ENCODE data around the gene KPNA2. TPM values are rescaled to one million over a fixed set of nuclear protein-coding genes. Genes with fewer than 3 reads are reported as not detected.

The KPNA2 gene
- total and polyA plus RNA-seq, 2 of the 8 experiments (the other 6 are each of a cell fraction or from before 2014, with no cell fraction given): 413 to 612 TPM

- TF ChIP-seq CEBPB (IDR thresholded peaks at IDR 0.05; ENCODE audit: low read depth, low read length) (peak; percentile 64), CHD2 (IDR thresholded peaks at IDR 0.05; ENCODE audit: low read length) (peak; percentile 86), TEAD4 (IDR thresholded peaks at IDR 0.05; ENCODE audit: low read depth, low read length) (peak; percentile 92), E2F6 (IDR thresholded peaks at IDR 0.05) (peak; percentile 87), EP300 (IDR thresholded peaks at IDR 0.05; ENCODE audit: borderline replicate concordance in 1 of 2, low read depth in 2 of 2, low read length in 2 of 2) (no peak), RFX5 (IDR thresholded peaks at IDR 0.05; ENCODE audit: borderline replicate concordance, low read depth, low read length) (no peak), SP2 (IDR thresholded peaks at IDR 0.05; ENCODE audit: low read length) (no peak), RBBP5 (IDR thresholded peaks at IDR 0.05; ENCODE audit: borderline replicate concordance, low read depth, low read length) (peak; percentile 94), JUN (IDR thresholded peaks at IDR 0.05; ENCODE audit: low read depth, low read length) (no peak), JUND (IDR thresholded peaks at IDR 0.05; ENCODE audit: low read length) (no peak), POLR2AphosphoS5 (IDR thresholded peaks at IDR 0.05; ENCODE audit: low read depth, low read length) (peak; percentile 37; the same call in 1 of the 2 replicates), BACH1 (IDR thresholded peaks at IDR 0.05; ENCODE audit: low read length) (peak; percentile 44; the same call in 1 of the 2 replicates), GABPA (IDR thresholded peaks at IDR 0.05; ENCODE audit: borderline replicate concordance, insufficient read depth, low read length) (no peak), YY1 (IDR thresholded peaks at IDR 0.05; ENCODE audit: low read depth, low read length) (peak; percentile 35; the same call in 1 of the 2 replicates), RAD21 (IDR thresholded peaks at IDR 0.05 in 1 of 2, conservative IDR thresholded peaks at IDR 0.05 in 1 of 2; ENCODE audit: low read depth in 2 of 2, low read length in 2 of 2) (peak in 1 of 2 experiments; percentile 28; a peak in 1 of 4 replicates), SAP30 (IDR thresholded peaks at IDR 0.05; ENCODE audit: insufficient read depth, insufficient replicate concordance, low read length) (no peak), CHD1 (IDR thresholded peaks at IDR 0.05; ENCODE audit: low read depth, low read length) (no peak), CREB1 (IDR thresholded peaks at IDR 0.05) (peak; percentile 73; the same call in 1 of the 2 replicates), TBP (IDR thresholded peaks at IDR 0.05; ENCODE audit: low read depth, low read length) (peak; percentile 100), KDM1A (IDR thresholded peaks at IDR 0.05; ENCODE audit: borderline replicate concordance, low read length) (0 out of 2 replicates have a peak, but pooled peaks have one; percentile 37)
Measured at GRCh38 chr17:68019675-68020408, 15.7 kb upstream of the KPNA2 start (continued).

All from H1 (cell line).